ENCODE results near the gene FHIT.

DNA sequence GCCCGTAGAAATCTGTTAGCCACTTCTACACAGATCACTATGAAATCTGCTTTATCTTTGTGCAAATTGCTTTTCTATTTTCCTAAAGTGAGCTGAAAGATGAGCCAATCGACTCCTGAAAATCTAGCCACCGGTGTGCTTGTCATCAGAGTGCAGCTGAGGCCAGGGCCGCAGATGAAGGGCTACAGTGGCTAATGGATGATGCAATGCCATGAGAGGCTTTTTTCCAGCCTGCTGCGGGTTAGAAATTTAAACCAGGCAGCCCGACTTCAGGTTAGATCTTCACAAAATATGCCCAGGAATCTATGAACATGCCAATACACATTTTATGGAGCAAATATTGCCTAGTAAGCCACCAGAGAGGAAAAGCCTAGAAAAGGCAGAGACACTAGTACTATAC, 1253.2 kb downstream of the FHIT start:
- TF ChIP-seq, protein P1, sequence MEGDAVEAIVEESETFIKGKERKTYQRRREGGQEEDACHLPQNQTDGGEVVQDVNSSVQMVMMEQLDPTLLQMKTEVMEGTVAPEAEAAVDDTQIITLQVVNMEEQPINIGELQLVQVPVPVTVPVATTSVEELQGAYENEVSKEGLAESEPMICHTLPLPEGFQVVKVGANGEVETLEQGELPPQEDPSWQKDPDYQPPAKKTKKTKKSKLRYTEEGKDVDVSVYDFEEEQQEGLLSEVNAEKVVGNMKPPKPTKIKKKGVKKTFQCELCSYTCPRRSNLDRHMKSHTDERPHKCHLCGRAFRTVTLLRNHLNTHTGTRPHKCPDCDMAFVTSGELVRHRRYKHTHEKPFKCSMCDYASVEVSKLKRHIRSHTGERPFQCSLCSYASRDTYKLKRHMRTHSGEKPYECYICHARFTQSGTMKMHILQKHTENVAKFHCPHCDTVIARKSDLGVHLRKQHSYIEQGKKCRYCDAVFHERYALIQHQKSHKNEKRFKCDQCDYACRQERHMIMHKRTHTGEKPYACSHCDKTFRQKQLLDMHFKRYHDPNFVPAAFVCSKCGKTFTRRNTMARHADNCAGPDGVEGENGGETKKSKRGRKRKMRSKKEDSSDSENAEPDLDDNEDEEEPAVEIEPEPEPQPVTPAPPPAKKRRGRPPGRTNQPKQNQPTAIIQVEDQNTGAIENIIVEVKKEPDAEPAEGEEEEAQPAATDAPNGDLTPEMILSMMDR (conservative IDR thresholded peaks at IDR 0.05; ENCODE audit: low read depth, low read length) = no peak
- TF ChIP-seq POLR2A (IDR thresholded peaks at IDR 0.05; ENCODE audit: low read depth, low read length) (no peak), RAD21 (IDR thresholded peaks at IDR 0.05; ENCODE audit: low read length) (no peak), FOS (IDR thresholded peaks at IDR 0.05; ENCODE audit: low read depth, low read length) (no peak), MXI1 (IDR thresholded peaks at IDR 0.05; ENCODE audit: borderline replicate concordance, low read depth, low read length) (no peak), CEBPB (IDR thresholded peaks at IDR 0.05; ENCODE audit: low read depth, low read length) (no peak), RCOR1 (IDR thresholded peaks at IDR 0.05; ENCODE audit: insufficient replicate concordance, low read length) (no peak), MAFK (IDR thresholded peaks at IDR 0.05; ENCODE audit: low read depth, low read length) (no peak), SMC3 (IDR thresholded peaks at IDR 0.05; ENCODE audit: low read depth, low read length) (no peak)
- TF ChIP-seq, protein P2, sequence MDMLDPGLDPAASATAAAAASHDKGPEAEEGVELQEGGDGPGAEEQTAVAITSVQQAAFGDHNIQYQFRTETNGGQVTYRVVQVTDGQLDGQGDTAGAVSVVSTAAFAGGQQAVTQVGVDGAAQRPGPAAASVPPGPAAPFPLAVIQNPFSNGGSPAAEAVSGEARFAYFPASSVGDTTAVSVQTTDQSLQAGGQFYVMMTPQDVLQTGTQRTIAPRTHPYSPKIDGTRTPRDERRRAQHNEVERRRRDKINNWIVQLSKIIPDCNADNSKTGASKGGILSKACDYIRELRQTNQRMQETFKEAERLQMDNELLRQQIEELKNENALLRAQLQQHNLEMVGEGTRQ (IDR thresholded peaks at IDR 0.05; ENCODE audit: low read depth, low read length) = no peak
- TF ChIP-seq, protein P3, sequence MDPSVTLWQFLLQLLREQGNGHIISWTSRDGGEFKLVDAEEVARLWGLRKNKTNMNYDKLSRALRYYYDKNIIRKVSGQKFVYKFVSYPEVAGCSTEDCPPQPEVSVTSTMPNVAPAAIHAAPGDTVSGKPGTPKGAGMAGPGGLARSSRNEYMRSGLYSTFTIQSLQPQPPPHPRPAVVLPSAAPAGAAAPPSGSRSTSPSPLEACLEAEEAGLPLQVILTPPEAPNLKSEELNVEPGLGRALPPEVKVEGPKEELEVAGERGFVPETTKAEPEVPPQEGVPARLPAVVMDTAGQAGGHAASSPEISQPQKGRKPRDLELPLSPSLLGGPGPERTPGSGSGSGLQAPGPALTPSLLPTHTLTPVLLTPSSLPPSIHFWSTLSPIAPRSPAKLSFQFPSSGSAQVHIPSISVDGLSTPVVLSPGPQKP (IDR thresholded peaks at IDR 0.05; ENCODE audit: borderline replicate concordance, low read depth, low read length) = no peak
